Nephron (organoid): ENCODE data around the gene IRF8.

Experiments
- H3K27ac Mint-ChIP-seq, 3 experiments: 2 replicates each; pipeline ENCODE4 v1.8.0; 2020; ENCODE audit warnings: mixed read lengths in 3 of 3, mild to moderate bottlenecking in 2 of 3, moderate library complexity in 1 of 3
- H3K27me3 Mint-ChIP-seq: 2 replicates; pipeline ENCODE4 v1.8.0; 2021; ENCODE audit warnings: low read depth, mild to moderate bottlenecking, moderate library complexity, mixed read lengths
- H3K36me3 Mint-ChIP-seq: 2 replicates; pipeline ENCODE4 v1.8.0; 2020; ENCODE audit warnings: low read depth, mixed read lengths
- H3K4me1 Mint-ChIP-seq: 2 replicates; pipeline ENCODE4 v1.8.0; 2020; ENCODE audit warnings: mixed read lengths
- H3K4me3 Mint-ChIP-seq, 3 experiments: 2 replicates each; pipeline ENCODE4 v1.8.0; 2020; ENCODE audit warnings: mild to moderate bottlenecking in 3 of 3, mixed read lengths in 3 of 3, moderate library complexity in 2 of 3
- H3K9me3 Mint-ChIP-seq: 2 replicates; pipeline ENCODE4 v1.8.0; 2020; ENCODE audit warnings: mixed read lengths
- CTCF ChIP-seq, 3 experiments: fragments of 200-600 bp; sonication (generic); IDR thresholded peaks; one replicate each; pipeline ENCODE4 v1.5.0; 2021; ENCODE audit warnings: antibody characterized with exemption in 3 of 3; ENCODE audit not compliant: unreplicated experiment in 3 of 3

Gene IRF8

GRCh38 chr16:85948138-85948509, 49.2 kb downstream of the IRF8 start:
- Mint-ChIP-seq H3K4me1 (no peaks in the 10 kb centered on the region), H3K27me3 (peaks cover 63% of the 10 kb centered on the region), H3K9me3 (peaks cover 3% of the 10 kb centered on the region), H3K27ac (no peak overlapping the region), H3K36me3 (no peaks in the 10 kb centered on the region), H3K4me3 (no peak overlapping the region)
- TF ChIP-seq CTCF (IDR thresholded peaks at IDR 0.05; ENCODE audit: unreplicated experiment in 3 of 3), result no peak

DNA sequence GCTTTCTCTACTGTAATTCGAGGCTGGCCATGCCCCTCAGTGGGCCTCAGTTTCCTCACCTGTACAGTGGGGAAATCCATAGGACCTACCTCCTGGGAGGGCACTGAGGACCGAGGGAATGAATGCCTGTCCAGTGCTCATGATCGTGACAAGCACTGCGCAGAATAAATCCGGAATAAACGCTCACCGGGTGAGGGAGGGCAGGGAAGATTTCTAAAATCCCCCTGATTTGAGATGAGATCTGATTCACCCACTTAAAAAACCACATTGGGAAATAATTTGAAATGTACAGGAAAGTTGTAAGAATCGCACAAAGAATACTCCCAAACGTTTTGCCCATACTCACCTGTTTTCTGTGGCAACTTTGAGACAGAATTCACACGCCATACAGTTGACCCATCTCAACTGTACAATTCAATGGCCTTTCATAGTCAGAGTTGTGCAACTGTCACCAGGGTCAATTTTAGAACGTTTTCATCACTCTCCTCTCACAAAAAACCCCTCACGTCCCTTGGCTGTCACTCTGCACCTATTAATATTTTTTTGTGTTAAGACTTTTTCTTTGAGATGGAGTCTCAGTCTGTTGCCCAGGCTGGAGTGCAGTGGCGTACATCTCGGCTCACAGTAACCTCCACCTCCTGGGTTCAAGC, 49.8 kb downstream of the IRF8 start:
- no peaks in the 10 kb centered on the region for H3K4me1 Mint-ChIP-seq

DNA sequence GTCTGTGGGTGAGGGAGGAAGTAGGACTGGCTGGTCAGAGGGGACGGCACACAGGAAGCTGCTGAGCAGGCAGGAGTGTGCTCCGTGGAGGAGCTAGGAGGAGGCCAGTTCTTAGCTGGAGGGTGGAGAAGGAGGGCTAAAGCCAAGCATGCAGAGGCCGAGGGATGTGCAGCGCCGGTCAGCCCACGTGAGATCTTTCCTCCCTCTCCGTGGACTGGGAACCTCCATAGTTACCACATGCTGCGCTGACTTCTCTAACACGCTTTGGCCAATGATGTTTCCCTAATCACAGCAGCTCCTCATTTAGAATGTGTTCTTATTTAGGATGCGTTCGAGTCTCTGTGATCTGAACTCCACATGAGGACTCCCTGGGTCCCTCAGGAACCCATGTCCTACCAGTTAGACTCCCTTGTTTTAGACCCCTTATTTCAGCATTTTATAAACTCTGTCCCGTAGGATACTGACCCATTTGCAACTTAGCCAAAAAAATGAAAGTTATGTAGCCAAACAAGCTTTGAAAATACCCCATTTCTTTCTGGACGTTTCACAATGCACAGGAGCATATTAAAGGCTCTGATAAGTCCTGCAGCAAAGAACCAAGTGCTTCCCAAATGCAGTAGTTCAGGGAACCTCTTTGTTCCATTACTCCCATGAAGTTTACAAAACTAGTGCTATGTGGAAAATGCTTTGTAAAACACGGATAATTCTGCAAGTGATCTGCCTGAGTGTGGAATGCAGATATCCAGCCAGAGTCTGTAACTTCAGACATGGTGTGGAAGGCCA, 51.4 kb downstream of the IRF8 start:
- Mint-ChIP-seq H3K27me3 (peaks cover 55% of the 10 kb centered on the region), H3K4me3 (no peak overlapping the region), H3K27ac (no peak overlapping the region), H3K9me3 (no peaks in the 10 kb centered on the region), H3K36me3 (no peaks in the 10 kb centered on the region), H3K4me1 (no peaks in the 10 kb centered on the region)
- no peak for TF ChIP-seq CTCF (IDR thresholded peaks at IDR 0.05; ENCODE audit: unreplicated experiment in 3 of 3)

More for the DNA sequence above, 49.8 kb downstream of the IRF8 start:
- H3K36me3 Mint-ChIP-seq, result no peaks in the 10 kb centered on the region
- peaks cover 64% of the 10 kb centered on the region for H3K27me3 Mint-ChIP-seq
- no peaks in the 10 kb centered on the region for H3K9me3 Mint-ChIP-seq
- H3K4me3 Mint-ChIP-seq, result no peak overlapping the region
- H3K27ac Mint-ChIP-seq, result no peak overlapping the region
- no peak for TF ChIP-seq CTCF (IDR thresholded peaks at IDR 0.05; ENCODE audit: unreplicated experiment in 3 of 3)

GRCh38 chr16:85952197-85952596, 53.2 kb downstream of the IRF8 start:
- TF ChIP-seq CTCF (IDR thresholded peaks at IDR 0.05; ENCODE audit: unreplicated experiment in 3 of 3), result no peak
- Mint-ChIP-seq H3K27me3 (peaks cover 40% of the 10 kb centered on the region), H3K27ac (no peak overlapping the region), H3K4me1 (no peaks in the 10 kb centered on the region), H3K4me3 (no peak overlapping the region), H3K36me3 (no peaks in the 10 kb centered on the region), H3K9me3 (no peaks in the 10 kb centered on the region)

- Mint-ChIP-seq H3K9me3 (no peaks in the 10 kb centered on the region), H3K27ac (no peak overlapping the region), H3K27me3 (peaks cover 35% of the 10 kb centered on the region), H3K4me3 (no peak overlapping the region), H3K36me3 (no peaks in the 10 kb centered on the region), H3K4me1 (no peaks in the 10 kb centered on the region)
- TF ChIP-seq CTCF (IDR thresholded peaks at IDR 0.05; ENCODE audit: unreplicated experiment in 3 of 3), result no peak
Observed at GRCh38 chr16:85952811-85953210, 53.8 kb downstream of the IRF8 start.
